Uterus (tissue), 2 donors: Measurements from ENCODE around the gene TVP23A.

Experiments
- POLR2A ChIP-seq, 2 donors: fragments of 450-650 bp; IDR thresholded peaks; one replicate each; pipeline ENCODE4 v1.6.1; 2016; ENCODE audit warnings: antibody characterized with exemption in 2 of 2, mild to moderate bottlenecking in 1 of 2, moderate library complexity in 1 of 2
- TF ChIP-seq, protein P1 (sequence below), 4 experiments: fragments of 200-600 bp in 2 of 4; fragments of 450-650 bp in 2 of 4; sonication (generic) in 2 of 4; IDR thresholded peaks; one replicate each; pipeline ENCODE4 v1.5.1; 2016 to 2019; ENCODE audit warnings: antibody characterized with exemption in 4 of 4, mild to moderate bottlenecking in 2 of 4, moderate library complexity in 1 of 4

DNA sequence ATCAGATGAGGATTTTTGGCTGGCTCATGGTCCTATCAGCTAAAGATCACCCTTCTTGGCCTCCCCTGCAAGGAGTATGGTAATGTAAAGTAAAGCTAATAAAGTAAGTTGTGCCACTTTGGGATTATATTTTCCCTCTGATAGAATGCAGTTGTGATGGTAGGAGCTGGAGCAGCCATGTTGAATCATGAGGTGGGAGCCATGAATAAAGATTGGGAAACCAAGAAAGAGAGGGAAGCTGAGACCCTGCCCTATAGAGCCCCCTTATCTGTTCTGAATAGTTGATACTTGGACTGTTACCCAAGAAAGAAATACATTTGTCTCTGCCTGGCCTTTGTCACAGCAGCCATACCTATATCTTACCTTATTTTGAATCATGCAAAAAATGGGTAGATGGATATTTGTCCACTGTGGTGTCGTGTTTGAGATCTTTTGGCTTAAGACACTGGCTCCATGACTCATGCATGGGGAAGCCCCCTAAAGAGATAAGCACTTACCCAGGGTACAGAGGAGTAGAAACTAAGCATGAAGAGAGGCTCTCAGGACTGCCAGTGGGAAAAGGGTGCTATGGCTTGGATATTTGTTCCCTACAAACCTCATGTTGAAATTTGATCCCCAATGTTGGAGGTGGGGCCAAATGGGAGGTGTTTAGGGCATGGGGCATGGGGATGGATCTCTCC lies 17.7 kb upstream of the TVP23A start:
- TF ChIP-seq, protein P1, sequence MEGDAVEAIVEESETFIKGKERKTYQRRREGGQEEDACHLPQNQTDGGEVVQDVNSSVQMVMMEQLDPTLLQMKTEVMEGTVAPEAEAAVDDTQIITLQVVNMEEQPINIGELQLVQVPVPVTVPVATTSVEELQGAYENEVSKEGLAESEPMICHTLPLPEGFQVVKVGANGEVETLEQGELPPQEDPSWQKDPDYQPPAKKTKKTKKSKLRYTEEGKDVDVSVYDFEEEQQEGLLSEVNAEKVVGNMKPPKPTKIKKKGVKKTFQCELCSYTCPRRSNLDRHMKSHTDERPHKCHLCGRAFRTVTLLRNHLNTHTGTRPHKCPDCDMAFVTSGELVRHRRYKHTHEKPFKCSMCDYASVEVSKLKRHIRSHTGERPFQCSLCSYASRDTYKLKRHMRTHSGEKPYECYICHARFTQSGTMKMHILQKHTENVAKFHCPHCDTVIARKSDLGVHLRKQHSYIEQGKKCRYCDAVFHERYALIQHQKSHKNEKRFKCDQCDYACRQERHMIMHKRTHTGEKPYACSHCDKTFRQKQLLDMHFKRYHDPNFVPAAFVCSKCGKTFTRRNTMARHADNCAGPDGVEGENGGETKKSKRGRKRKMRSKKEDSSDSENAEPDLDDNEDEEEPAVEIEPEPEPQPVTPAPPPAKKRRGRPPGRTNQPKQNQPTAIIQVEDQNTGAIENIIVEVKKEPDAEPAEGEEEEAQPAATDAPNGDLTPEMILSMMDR (IDR thresholded peaks at IDR 0.05) = no peak
- TF ChIP-seq POLR2A (IDR thresholded peaks at IDR 0.05) = no peak
